ENCODE results near the gene CD74. TPM values are rescaled to one million over a fixed set of nuclear protein-coding genes. Genes with fewer than 3 reads are reported as not detected.

CD74 gene
- total and polyA plus RNA-seq, 10 of the 15 experiments (the other 5 are each of a cell fraction or from before 2014, with no cell fraction given) = 1,387 to 11,063 (median 3,922) TPM

DNA sequence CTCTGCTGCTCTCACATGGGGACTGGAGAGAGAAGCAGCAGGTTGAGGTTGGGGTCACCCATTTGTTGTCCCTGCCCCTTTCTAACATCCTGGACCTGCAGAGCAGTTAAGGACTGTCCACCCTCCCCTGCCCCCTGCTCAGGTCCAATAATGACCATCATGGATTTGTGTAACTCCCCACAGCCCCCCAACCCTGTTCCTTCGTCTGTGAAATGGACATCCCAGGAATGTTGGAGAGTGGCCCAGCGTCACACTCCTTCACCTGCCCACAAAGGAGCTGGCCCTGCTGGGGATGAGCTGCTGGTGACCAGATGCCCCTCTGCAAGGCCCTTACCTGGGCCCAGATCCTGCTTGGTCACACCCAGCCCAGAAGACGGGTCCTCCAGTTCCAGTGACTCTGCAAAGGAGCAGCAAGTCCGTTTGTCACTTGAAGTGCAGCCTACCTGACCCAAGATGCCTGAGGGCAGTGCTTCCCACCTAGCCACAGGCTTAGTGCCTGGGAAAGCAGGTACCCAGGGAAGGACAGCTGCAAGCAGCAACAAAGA, 10.4 kb downstream of the CD74 start (continued):
- TF ChIP-seq, protein P1, sequence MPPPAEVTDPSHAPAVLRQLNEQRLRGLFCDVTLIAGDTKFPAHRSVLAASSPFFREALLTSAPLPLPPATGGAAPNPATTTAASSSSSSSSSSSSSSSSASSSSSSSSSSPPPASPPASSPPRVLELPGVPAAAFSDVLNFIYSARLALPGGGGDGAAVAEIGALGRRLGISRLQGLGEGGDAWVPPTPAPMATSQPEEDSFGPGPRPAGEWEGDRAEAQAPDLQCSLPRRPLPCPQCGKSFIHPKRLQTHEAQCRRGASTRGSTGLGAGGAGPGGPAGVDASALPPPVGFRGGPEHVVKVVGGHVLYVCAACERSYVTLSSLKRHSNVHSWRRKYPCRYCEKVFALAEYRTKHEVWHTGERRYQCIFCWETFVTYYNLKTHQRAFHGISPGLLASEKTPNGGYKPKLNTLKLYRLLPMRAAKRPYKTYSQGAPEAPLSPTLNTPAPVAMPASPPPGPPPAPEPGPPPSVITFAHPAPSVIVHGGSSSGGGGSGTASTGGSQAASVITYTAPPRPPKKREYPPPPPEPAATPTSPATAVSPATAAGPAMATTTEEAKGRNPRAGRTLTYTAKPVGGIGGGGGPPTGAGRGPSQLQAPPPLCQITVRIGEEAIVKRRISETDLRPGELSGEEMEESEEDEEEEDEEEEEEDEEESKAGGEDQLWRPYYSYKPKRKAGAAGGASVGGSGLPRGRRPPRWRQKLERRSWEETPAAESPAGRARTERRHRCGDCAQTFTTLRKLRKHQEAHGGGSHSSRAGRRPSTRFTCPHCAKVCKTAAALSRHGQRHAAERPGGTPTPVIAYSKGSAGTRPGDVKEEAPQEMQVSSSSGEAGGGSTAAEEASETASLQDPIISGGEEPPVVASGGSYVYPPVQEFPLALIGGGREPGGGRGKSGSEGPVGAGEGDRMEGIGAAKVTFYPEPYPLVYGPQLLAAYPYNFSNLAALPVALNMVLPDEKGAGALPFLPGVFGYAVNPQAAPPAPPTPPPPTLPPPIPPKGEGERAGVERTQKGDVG (CRISPR knock-in tag; IDR thresholded peaks at IDR 0.05) = no peak
- TF ChIP-seq, protein P2, sequence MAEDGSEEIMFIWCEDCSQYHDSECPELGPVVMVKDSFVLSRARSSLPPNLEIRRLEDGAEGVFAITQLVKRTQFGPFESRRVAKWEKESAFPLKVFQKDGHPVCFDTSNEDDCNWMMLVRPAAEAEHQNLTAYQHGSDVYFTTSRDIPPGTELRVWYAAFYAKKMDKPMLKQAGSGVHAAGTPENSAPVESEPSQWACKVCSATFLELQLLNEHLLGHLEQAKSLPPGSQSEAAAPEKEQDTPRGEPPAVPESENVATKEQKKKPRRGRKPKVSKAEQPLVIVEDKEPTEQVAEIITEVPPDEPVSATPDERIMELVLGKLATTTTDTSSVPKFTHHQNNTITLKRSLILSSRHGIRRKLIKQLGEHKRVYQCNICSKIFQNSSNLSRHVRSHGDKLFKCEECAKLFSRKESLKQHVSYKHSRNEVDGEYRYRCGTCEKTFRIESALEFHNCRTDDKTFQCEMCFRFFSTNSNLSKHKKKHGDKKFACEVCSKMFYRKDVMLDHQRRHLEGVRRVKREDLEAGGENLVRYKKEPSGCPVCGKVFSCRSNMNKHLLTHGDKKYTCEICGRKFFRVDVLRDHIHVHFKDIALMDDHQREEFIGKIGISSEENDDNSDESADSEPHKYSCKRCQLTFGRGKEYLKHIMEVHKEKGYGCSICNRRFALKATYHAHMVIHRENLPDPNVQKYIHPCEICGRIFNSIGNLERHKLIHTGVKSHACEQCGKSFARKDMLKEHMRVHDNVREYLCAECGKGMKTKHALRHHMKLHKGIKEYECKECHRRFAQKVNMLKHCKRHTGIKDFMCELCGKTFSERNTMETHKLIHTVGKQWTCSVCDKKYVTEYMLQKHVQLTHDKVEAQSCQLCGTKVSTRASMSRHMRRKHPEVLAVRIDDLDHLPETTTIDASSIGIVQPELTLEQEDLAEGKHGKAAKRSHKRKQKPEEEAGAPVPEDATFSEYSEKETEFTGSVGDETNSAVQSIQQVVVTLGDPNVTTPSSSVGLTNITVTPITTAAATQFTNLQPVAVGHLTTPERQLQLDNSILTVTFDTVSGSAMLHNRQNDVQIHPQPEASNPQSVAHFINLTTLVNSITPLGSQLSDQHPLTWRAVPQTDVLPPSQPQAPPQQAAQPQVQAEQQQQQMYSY (CRISPR knock-in tag; IDR thresholded peaks at IDR 0.05) = no peak; the same call in 1 of the 2 replicates
- TF ChIP-seq PAX8 (IDR thresholded peaks at IDR 0.05) (no peak), SIX5 (IDR thresholded peaks at IDR 0.05; ENCODE audit: low read depth, low read length, severe bottlenecking) (no peak), BACH1 (IDR thresholded peaks at IDR 0.05; ENCODE audit: borderline replicate concordance) (no peak), NBN (IDR thresholded peaks at IDR 0.05) (no peak), ZNF622 (IDR thresholded peaks at IDR 0.05) (no peak), TBL1XR1 (IDR thresholded peaks at IDR 0.05; ENCODE audit: low read depth, low read length) (no peak), MYB (IDR thresholded peaks at IDR 0.05; ENCODE audit: borderline replicate concordance, low read depth, low read length) (no peak), RELA (IDR thresholded peaks at IDR 0.05; ENCODE audit: borderline replicate concordance, partially characterized antibody) (no peak), CBFB (IDR thresholded peaks at IDR 0.05; ENCODE audit: low read depth) (peak; percentile 59; the same call in 1 of the 2 replicates)
- TF ChIP-seq, protein P3, sequence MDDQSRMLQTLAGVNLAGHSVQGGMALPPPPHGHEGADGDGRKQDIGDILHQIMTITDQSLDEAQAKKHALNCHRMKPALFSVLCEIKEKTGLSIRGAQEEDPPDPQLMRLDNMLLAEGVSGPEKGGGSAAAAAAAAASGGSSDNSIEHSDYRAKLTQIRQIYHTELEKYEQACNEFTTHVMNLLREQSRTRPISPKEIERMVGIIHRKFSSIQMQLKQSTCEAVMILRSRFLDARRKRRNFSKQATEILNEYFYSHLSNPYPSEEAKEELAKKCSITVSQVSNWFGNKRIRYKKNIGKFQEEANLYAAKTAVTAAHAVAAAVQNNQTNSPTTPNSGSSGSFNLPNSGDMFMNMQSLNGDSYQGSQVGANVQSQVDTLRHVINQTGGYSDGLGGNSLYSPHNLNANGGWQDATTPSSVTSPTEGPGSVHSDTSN (IDR thresholded peaks at IDR 0.05; ENCODE audit: insufficient replicate concordance, low read depth, low read length) = no peak

All from GM12878 (cell line).